GM12878 (cell line): ENCODE data around the gene NUMA1. TPM values are rescaled to one million over a fixed set of nuclear protein-coding genes. Genes with fewer than 3 reads are reported as not detected.

Experiments used
- ATAC-seq: fragments of 200-7000 bp; cut with Tn5 transposase; 3 replicates; pipeline ENCODE4 v1.9.1; 2020; ENCODE audit warnings: mild to moderate bottlenecking, moderate library complexity
- BruUV-seq: library from RNA; stranded (reverse); fragments of 400-500 nt; replicated peaks from 2 replicates; lab custom pipeline; 2021; lab: Mats Ljungman, UMichigan
- CTCF ChIA-PET: fragments of 300-600 bp; sonication (Branson Sonifier 250); formaldehyde crosslinking; extraction: SDS; loops from one replicate; lab custom pipeline; 2021; ENCODE audit warnings: inconsistent platforms; lab: Yijun Ruan, JAX
- POLR2A ChIA-PET: fragments of 350-600 bp; formaldehyde crosslinking; extraction: SDS; loops from one replicate; lab custom pipeline; 2021; ENCODE audit warnings: inconsistent platforms; lab: Charles Lee
- RAD21 ChIA-PET: fragments of 300-600 bp; sonication (Branson Sonifier 250); formaldehyde crosslinking; loops from one replicate; lab custom pipeline; 2023; ENCODE audit warnings: antibody characterized with exemption; ENCODE audit not compliant: unreplicated experiment; lab: Charles Lee
- SMC1A ChIA-PET: fragments of 300-600 bp; sonication (Branson Sonifier 250); formaldehyde crosslinking; loops from one replicate; lab custom pipeline; 2023; ENCODE audit not compliant: unreplicated experiment, uncharacterized antibody; lab: Charles Lee
- DNase-seq: peaks from one replicate; pipeline ENCODE4 v3.0.0-alpha.2; 2011; ENCODE audit warnings: low read depth, low spot score
- FAIRE-seq: peaks from 3 replicates; lab custom pipeline; 2011; peaks lifted over from hg19 to GRCh38; lab: Jason Lieb, UNC
- H2AFZ ChIP-seq: 2 replicates; pipeline ENCODE4 v1.6.0; 2011; ENCODE audit warnings: low read depth, low read length, control low read depth; ENCODE audit not compliant: control insufficient read depth
- H3K27ac ChIP-seq: 2 replicates; pipeline ENCODE4 v1.5.1; 2011; ENCODE audit warnings: control low read depth; ENCODE audit not compliant: control insufficient read depth, insufficient read depth
- H3K27me3 ChIP-seq, 2 experiments: replicated peaks in 1 of 2; 2 replicates each; pipeline versions ENCODE4 v1.6.0 to v1.6.1; 2011; ENCODE audit warnings: low read length in 1 of 2; ENCODE audit not compliant: control insufficient read depth in 2 of 2, insufficient read depth in 2 of 2
- H3K36me3 ChIP-seq, 2 experiments: 2 replicates each; pipeline ENCODE4 v1.5.1; 2011; ENCODE audit warnings: low read length in 1 of 2; ENCODE audit not compliant: control insufficient read depth in 2 of 2, insufficient read depth in 2 of 2
- H3K4me1 ChIP-seq: 2 replicates; pipeline ENCODE4 v1.6.1; 2011; ENCODE audit warnings: mild to moderate bottlenecking, low read length, moderate library complexity, mixed read lengths; ENCODE audit not compliant: control insufficient read depth, insufficient read depth
- H3K4me2 ChIP-seq: 2 replicates; pipeline ENCODE4 v1.6.0; 2011; ENCODE audit warnings: control low read depth; ENCODE audit not compliant: control insufficient read depth, insufficient read depth
- H3K4me3 ChIP-seq: fragments of 200-600 bp; sonication (generic); 2 replicates; pipeline ENCODE4 v1.5.1; 2016
- H3K79me2 ChIP-seq: 2 replicates; pipeline ENCODE4 v1.6.0; 2011; ENCODE audit warnings: low read length; ENCODE audit not compliant: control insufficient read depth, insufficient read depth
- H3K9ac ChIP-seq: 2 replicates; pipeline ENCODE4 v1.8.0; 2011; ENCODE audit warnings: low read length, control low read depth, mixed read lengths; ENCODE audit not compliant: control insufficient read depth, insufficient read depth
- H3K9me3 ChIP-seq: replicated peaks from 3 replicates; pipeline ENCODE4 v1.5.1; 2011; ENCODE audit warnings: mild to moderate bottlenecking, low read length; ENCODE audit not compliant: control insufficient read depth, insufficient read depth
- H4K20me1 ChIP-seq: 2 replicates; pipeline ENCODE4 v1.6.0; 2011; ENCODE audit not compliant: control insufficient read depth, insufficient read depth
- BCL11A ChIP-seq: IDR thresholded peaks from 2 replicates; pipeline ENCODE4 v1.6.1; 2011; ENCODE audit warnings: low read depth, low read length
- CREB1 ChIP-seq: IDR thresholded peaks from 2 replicates; pipeline ENCODE4 v1.6.1; 2012; ENCODE audit warnings: low read depth, mild to moderate bottlenecking, inconsistent platforms
- FOS ChIP-seq: IDR thresholded peaks from 3 replicates; pipeline ENCODE4 v1.6.1; 2011; ENCODE audit warnings: borderline replicate concordance; ENCODE audit not compliant: insufficient read length; ENCODE audit errors: extremely low read depth
- HDAC6 ChIP-seq: fragments of 200-600 bp; sonication (generic); IDR thresholded peaks from one replicate; pipeline ENCODE4 v1.8.0; 2017; ENCODE audit warnings: antibody characterized with exemption; ENCODE audit not compliant: unreplicated experiment
- MEF2A ChIP-seq: IDR thresholded peaks from 2 replicates; pipeline ENCODE4 v1.6.1; 2011; ENCODE audit warnings: low read depth, mild to moderate bottlenecking, low read length, moderate library complexity; ENCODE audit not compliant: insufficient read depth
- MYB ChIP-seq: fragments of 150-350 bp; IDR thresholded peaks from 2 replicates; pipeline ENCODE4 v1.6.1; 2014; ENCODE audit warnings: mild to moderate bottlenecking, low read depth, low read length, borderline replicate concordance
- PAX8 ChIP-seq: fragments of 450-650 bp; IDR thresholded peaks from 2 replicates; pipeline ENCODE4 v1.6.1; 2017; ENCODE audit warnings: mild to moderate bottlenecking, moderate library complexity
- RB1 ChIP-seq: fragments of 450-650 bp; formaldehyde crosslinking; IDR thresholded peaks from 2 replicates; pipeline ENCODE4 v1.6.1; 2017; ENCODE audit warnings: mild to moderate bottlenecking, borderline replicate concordance
- SPI1 ChIP-seq: IDR thresholded peaks from 2 replicates; pipeline ENCODE4 v1.6.1; 2011; ENCODE audit warnings: low read depth, mild to moderate bottlenecking, low read length, moderate library complexity, borderline replicate concordance; ENCODE audit not compliant: insufficient read depth
- STAT3 ChIP-seq: IDR thresholded peaks from 2 replicates; pipeline ENCODE4 v1.6.1; 2011; ENCODE audit warnings: low read depth, low read length, improper control_type of control experiment
- TAF1 ChIP-seq: IDR thresholded peaks from 2 replicates; pipeline ENCODE4 v1.6.1; 2011; ENCODE audit warnings: mild to moderate bottlenecking, low read depth, low read length, borderline replicate concordance
- TCF3 ChIP-seq: IDR thresholded peaks from 2 replicates; pipeline ENCODE4 v1.6.1; 2012; ENCODE audit warnings: low read depth, mild to moderate bottlenecking, low read length, borderline replicate concordance; ENCODE audit not compliant: insufficient read depth
- TCF7 ChIP-seq: IDR thresholded peaks from 2 replicates; pipeline ENCODE4 v1.6.1; 2014; ENCODE audit warnings: antibody characterized with exemption, borderline replicate concordance
- ZSCAN29 ChIP-seq: fragments of 450-650 bp; IDR thresholded peaks from 2 replicates; pipeline ENCODE4 v1.6.1; 2017; ENCODE audit warnings: mild to moderate bottlenecking, moderate library complexity
- WGBS: methylation state at CpG from one replicate; pipeline ENCODE4 v1.1.6; 2016; ENCODE audit warnings: low lambda C conversion rate; ENCODE audit not compliant: insufficient replicate concordance, insufficient coverage; ENCODE audit errors: missing lambda C conversion rate; 5-methylcytosine and 5-hydroxymethylcytosine counted together
- in situ Hi-C: fragments of 300-500 bp; cut with MboI; formaldehyde crosslinking; loops from 9 replicates; pipeline ENCODE4 v1.14.3; 2018; ENCODE audit warnings: mixed read lengths
- intact Hi-C: fragments of 100-400 bp; cut with micrococcal nuclease; formaldehyde crosslinking; loops from one replicate; pipeline ENCODE4 v1.14.2; 2022; ENCODE audit not compliant: unreplicated experiment
- polyA plus RNA-seq, 11 experiments: library from polyadenylated mRNA; depleted of rRNA in 4 of 11; unstranded in 6 of 11; stranded (reverse) in 5 of 11; fragments of >200 nt; fragmentation: Nextera tagmentation in 4 of 11; fragmentation: Illumina TruSeq in 1 of 11; extraction: Ambion mirVana in 4 of 11; extraction: Trizol in 1 of 11; gene quantifications; 1 replicate in 1 of 11; 2 replicates in 10 of 11; pipeline versions ENCODE4 v1.2.1 to v1.2.3, GENCODE V29; 2011 to 2016; ENCODE audit warnings: inconsistent platforms in 2 of 11, missing spikeins in 2 of 11, low read depth in 1 of 11
- total RNA-seq, 4 experiments: library from RNA; depleted of rRNA in 3 of 4; stranded (reverse); fragments of >200 nt in 3 of 4; fragmentation: Illumina TruSeq in 1 of 4; extraction: Trizol in 1 of 4; gene quantifications; 2 replicates each; pipeline versions ENCODE4 v1.2.1 to v1.2.3, GENCODE V29; 2013 to 2021
- TF ChIP-seq, protein P1 (sequence below): IDR thresholded peaks from 2 replicates; pipeline ENCODE4 v1.6.1; 2012; ENCODE audit warnings: low read depth, low read length, improper control_type of control experiment
- TF ChIP-seq, protein P2 (sequence below): IDR thresholded peaks from 2 replicates; pipeline ENCODE4 v1.6.1; 2012; ENCODE audit warnings: low read depth, low read length, improper control_type of control experiment
- TF ChIP-seq, protein P3 (sequence below): fragments of 450-650 bp; IDR thresholded peaks from 2 replicates; pipeline ENCODE4 v1.6.1; 2016; ENCODE audit warnings: mild to moderate bottlenecking, moderate library complexity, borderline replicate concordance

The NUMA1 gene
- total and polyA plus RNA-seq, 10 of the 15 experiments (the other 5 are each of a cell fraction or from before 2014, with no cell fraction given) = 5.5 to 111 (median 61.0) TPM

DNA sequence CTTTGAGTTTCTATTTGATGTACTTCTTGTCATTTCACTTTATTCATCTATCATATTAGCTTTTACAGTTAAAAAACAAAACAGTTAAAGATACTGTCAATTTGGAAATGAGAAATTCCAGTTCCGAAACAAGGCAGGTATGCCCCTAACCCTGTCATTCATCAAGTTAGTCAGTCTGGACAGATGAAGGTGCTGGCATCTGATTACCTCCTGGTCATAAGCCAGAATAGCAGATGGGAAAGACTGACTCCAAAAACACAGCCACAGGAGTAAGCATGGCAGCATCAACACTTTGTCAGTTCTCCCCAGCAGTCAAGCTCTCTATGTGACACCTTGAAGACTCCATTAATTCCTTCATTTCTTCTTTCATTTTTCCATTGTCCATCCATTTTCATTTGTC lies 4.6 kb upstream of the NUMA1 start:
- no TSS peak for BruUV-seq
- SMC1A ChIA-PET = interaction anchor here (1.0 to 4.6 kb wide), 12 partner anchors 12 to 157 kb away, joined by 3 to 62 read pairs (median 4); no protein-coding TSS in a partner anchor
- intact Hi-C loops = no loop called here
- no peak for TF ChIP-seq RB1
- TF ChIP-seq BCL11A = no peak
- TF ChIP-seq TAF1 = no peak
- TF ChIP-seq TCF3 = no peak
- TF ChIP-seq HDAC6 = no peak
- no peak for TF ChIP-seq TCF7
- TF ChIP-seq ZSCAN29 = no peak
- no peak for TF ChIP-seq SPI1
- no peak for TF ChIP-seq STAT3
- TF ChIP-seq CREB1 = no peak
- TF ChIP-seq FOS = no peak
- TF ChIP-seq PAX8 = no peak
- TF ChIP-seq, protein P1, sequence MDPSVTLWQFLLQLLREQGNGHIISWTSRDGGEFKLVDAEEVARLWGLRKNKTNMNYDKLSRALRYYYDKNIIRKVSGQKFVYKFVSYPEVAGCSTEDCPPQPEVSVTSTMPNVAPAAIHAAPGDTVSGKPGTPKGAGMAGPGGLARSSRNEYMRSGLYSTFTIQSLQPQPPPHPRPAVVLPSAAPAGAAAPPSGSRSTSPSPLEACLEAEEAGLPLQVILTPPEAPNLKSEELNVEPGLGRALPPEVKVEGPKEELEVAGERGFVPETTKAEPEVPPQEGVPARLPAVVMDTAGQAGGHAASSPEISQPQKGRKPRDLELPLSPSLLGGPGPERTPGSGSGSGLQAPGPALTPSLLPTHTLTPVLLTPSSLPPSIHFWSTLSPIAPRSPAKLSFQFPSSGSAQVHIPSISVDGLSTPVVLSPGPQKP = no peak
- TF ChIP-seq MYB = no peak
- no peak for TF ChIP-seq MEF2A
- TF ChIP-seq, protein P2, sequence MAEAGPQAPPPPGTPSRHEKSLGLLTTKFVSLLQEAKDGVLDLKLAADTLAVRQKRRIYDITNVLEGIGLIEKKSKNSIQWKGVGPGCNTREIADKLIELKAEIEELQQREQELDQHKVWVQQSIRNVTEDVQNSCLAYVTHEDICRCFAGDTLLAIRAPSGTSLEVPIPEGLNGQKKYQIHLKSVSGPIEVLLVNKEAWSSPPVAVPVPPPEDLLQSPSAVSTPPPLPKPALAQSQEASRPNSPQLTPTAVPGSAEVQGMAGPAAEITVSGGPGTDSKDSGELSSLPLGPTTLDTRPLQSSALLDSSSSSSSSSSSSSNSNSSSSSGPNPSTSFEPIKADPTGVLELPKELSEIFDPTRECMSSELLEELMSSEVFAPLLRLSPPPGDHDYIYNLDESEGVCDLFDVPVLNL = no peak
- TF ChIP-seq, protein P3, sequence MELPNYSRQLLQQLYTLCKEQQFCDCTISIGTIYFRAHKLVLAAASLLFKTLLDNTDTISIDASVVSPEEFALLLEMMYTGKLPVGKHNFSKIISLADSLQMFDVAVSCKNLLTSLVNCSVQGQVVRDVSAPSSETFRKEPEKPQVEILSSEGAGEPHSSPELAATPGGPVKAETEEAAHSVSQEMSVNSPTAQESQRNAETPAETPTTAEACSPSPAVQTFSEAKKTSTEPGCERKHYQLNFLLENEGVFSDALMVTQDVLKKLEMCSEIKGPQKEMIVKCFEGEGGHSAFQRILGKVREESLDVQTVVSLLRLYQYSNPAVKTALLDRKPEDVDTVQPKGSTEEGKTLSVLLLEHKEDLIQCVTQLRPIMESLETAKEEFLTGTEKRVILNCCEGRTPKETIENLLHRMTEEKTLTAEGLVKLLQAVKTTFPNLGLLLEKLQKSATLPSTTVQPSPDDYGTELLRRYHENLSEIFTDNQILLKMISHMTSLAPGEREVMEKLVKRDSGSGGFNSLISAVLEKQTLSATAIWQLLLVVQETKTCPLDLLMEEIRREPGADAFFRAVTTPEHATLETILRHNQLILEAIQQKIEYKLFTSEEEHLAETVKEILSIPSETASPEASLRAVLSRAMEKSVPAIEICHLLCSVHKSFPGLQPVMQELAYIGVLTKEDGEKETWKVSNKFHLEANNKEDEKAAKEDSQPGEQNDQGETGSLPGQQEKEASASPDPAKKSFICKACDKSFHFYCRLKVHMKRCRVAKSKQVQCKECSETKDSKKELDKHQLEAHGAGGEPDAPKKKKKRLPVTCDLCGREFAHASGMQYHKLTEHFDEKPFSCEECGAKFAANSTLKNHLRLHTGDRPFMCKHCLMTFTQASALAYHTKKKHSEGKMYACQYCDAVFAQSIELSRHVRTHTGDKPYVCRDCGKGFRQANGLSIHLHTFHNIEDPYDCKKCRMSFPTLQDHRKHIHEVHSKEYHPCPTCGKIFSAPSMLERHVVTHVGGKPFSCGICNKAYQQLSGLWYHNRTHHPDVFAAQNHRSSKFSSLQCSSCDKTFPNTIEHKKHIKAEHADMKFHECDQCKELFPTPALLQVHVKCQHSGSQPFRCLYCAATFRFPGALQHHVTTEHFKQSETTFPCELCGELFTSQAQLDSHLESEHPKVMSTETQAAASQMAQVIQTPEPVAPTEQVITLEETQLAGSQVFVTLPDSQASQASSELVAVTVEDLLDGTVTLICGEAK = no peak

More for the DNA sequence above, 4.6 kb upstream of the NUMA1 start:
- Histone ChIP-seq H3K79me2 (peaks cover 2% of the 10 kb centered on the region), H3K4me1 (peaks cover 10% of the 10 kb centered on the region), H2AFZ (no peak overlapping the region), H3K27ac (no peak overlapping the region), H3K9me3 (no peaks in the 10 kb centered on the region), H3K4me3 (no peak overlapping the region), H3K36me3 (no peaks in the 10 kb centered on the region), H4K20me1 (no peaks in the 10 kb centered on the region), H3K27me3 (no peaks in the 10 kb centered on the region), H3K9ac (no peak overlapping the region), H3K4me2 (no peak overlapping the region)
- RAD21 ChIA-PET = interaction anchor here (0.6 to 4.9 kb wide), 5 partner anchors 14 to 330 kb away, joined by 3 to 30 read pairs (median 3); no protein-coding TSS in a partner anchor
- POLR2A ChIA-PET = interaction anchor here (0.7 to 2.0 kb wide), 6 partner anchors 10 to 86 kb away, joined by 4 to 14 read pairs (median 6); partner anchors contain the start of gene ANAPC15
- ATAC-seq (no peak), DNase-seq (no peak), FAIRE-seq (no peak)
- CTCF ChIA-PET = interaction anchor here (0.8 to 4.0 kb wide), 14 partner anchors 10 to 349 kb away, joined by 3 to 43 read pairs (median 6); partner anchors contain the start of gene CLPB
- in situ Hi-C loops = no loop called here
- 93% methylated on average over 1 of the region's 1 CpG for WGBS
